ENCODE results near the gene NKTR. TPM values are rescaled to one million over a fixed set of nuclear protein-coding genes. Genes with fewer than 3 reads are reported as not detected.

Gene NKTR
- total RNA-seq, 1 donor from 2014 or later = 80.9 TPM

- peaks cover 39% of the 10 kb centered on the region for H3K4me1 Mint-ChIP-seq
- peaks cover 50% of the 10 kb centered on the region for H3K36me3 Mint-ChIP-seq (ENCODE audit: low read depth)
- no peaks in the 10 kb centered on the region for H3K27me3 Mint-ChIP-seq
- no peak overlapping the region for H3K27ac Mint-ChIP-seq
- H3K9me3 Mint-ChIP-seq = no peaks in the 10 kb centered on the region
- intact Hi-C loops (cut with micrococcal nuclease) = no loop called here
- H3K4me3 Mint-ChIP-seq = no peak overlapping the region
- DNase-seq = no peak
Observed at GRCh38 chr3:42605546-42606173, 5.2 kb downstream of the NKTR start.

GRCh38 chr3:42608581-42608980 is 8.1 kb downstream of the NKTR start:
- H3K4me3 Mint-ChIP-seq = no peak overlapping the region
- H3K27ac Mint-ChIP-seq = no peak overlapping the region
- intact Hi-C loops (cut with micrococcal nuclease) = no loop called here

GRCh38 chr3:42610976-42611375 is 10.5 kb downstream of the NKTR start:
- peaks cover 39% of the 10 kb centered on the region for H3K36me3 Mint-ChIP-seq (ENCODE audit: low read depth)
- H3K4me1 Mint-ChIP-seq = peaks cover 35% of the 10 kb centered on the region
- no peak overlapping the region for H3K4me3 Mint-ChIP-seq
- no peak for DNase-seq
- no peaks in the 10 kb centered on the region for H3K9me3 Mint-ChIP-seq
- no peaks in the 10 kb centered on the region for H3K27me3 Mint-ChIP-seq
- intact Hi-C loops (cut with micrococcal nuclease) = no loop called here
- no peak overlapping the region for H3K27ac Mint-ChIP-seq

More at GRCh38 chr3:42608581-42608980, 8.1 kb downstream of the NKTR start:
- no peak for DNase-seq
- Mint-ChIP-seq H3K4me1 (peaks cover 44% of the 10 kb centered on the region), H3K27me3 (no peaks in the 10 kb centered on the region), H3K9me3 (no peaks in the 10 kb centered on the region), H3K36me3 (ENCODE audit: low read depth) (peaks cover 51% of the 10 kb centered on the region)

GRCh38 chr3:42612217-42612616 is 11.7 kb downstream of the NKTR start:
- Mint-ChIP-seq H3K27ac (no peak overlapping the region), H3K4me1 (peaks cover 36% of the 10 kb centered on the region), H3K27me3 (no peaks in the 10 kb centered on the region), H3K4me3 (no peak overlapping the region), H3K9me3 (no peaks in the 10 kb centered on the region), H3K36me3 (ENCODE audit: low read depth) (peaks cover 34% of the 10 kb centered on the region)
- intact Hi-C loops (cut with micrococcal nuclease) = no loop called here
- no peak for DNase-seq

GRCh38 chr3:42612928-42613327 is 12.4 kb downstream of the NKTR start:
- Mint-ChIP-seq H3K4me1 (peaks cover 35% of the 10 kb centered on the region), H3K27ac (no peak overlapping the region), H3K27me3 (no peaks in the 10 kb centered on the region), H3K9me3 (no peaks in the 10 kb centered on the region), H3K36me3 (ENCODE audit: low read depth) (peaks cover 28% of the 10 kb centered on the region), H3K4me3 (no peak overlapping the region)
- no peak for DNase-seq
- intact Hi-C loops (cut with micrococcal nuclease) = no loop called here

GRCh38 chr3:42613462-42613861 is 13.0 kb downstream of the NKTR start:
- no peaks in the 10 kb centered on the region for H3K27me3 Mint-ChIP-seq
- no peak for DNase-seq
- intact Hi-C loops (cut with micrococcal nuclease) = no loop called here
- peaks cover 28% of the 10 kb centered on the region for H3K36me3 Mint-ChIP-seq (ENCODE audit: low read depth)
- peaks cover 35% of the 10 kb centered on the region for H3K4me1 Mint-ChIP-seq
- no peak overlapping the region for H3K27ac Mint-ChIP-seq
- no peaks in the 10 kb centered on the region for H3K9me3 Mint-ChIP-seq
- no peak overlapping the region for H3K4me3 Mint-ChIP-seq

GRCh38 chr3:42631620-42632019 is 31.1 kb downstream of the NKTR start:
- peaks cover 12% of the 10 kb centered on the region for H3K4me1 Mint-ChIP-seq
- H3K9me3 Mint-ChIP-seq = no peaks in the 10 kb centered on the region
- H3K27me3 Mint-ChIP-seq = no peaks in the 10 kb centered on the region
- H3K27ac Mint-ChIP-seq = no peak overlapping the region
- H3K4me3 Mint-ChIP-seq = no peak overlapping the region
- no peak for DNase-seq
- H3K36me3 Mint-ChIP-seq (ENCODE audit: low read depth) = peaks cover 48% of the 10 kb centered on the region
- intact Hi-C loops (cut with micrococcal nuclease) = no loop called here

GRCh38 chr3:42632146-42632545 is 31.7 kb downstream of the NKTR start:
- Mint-ChIP-seq H3K36me3 (ENCODE audit: low read depth) (peaks cover 46% of the 10 kb centered on the region), H3K9me3 (no peaks in the 10 kb centered on the region), H3K27me3 (no peaks in the 10 kb centered on the region), H3K4me3 (no peak overlapping the region), H3K27ac (no peak overlapping the region), H3K4me1 (peaks cover 12% of the 10 kb centered on the region)
- DNase-seq = no peak
- intact Hi-C loops (cut with micrococcal nuclease) = no loop called here

GRCh38 chr3:42633544-42633943 is 33.1 kb downstream of the NKTR start:
- H3K4me3 Mint-ChIP-seq = no peak overlapping the region
- peaks cover 9% of the 10 kb centered on the region for H3K4me1 Mint-ChIP-seq
- intact Hi-C loops (cut with micrococcal nuclease) = no loop called here
- DNase-seq = no peak
- H3K27me3 Mint-ChIP-seq = no peaks in the 10 kb centered on the region
- no peak overlapping the region for H3K27ac Mint-ChIP-seq
- peaks cover 40% of the 10 kb centered on the region for H3K36me3 Mint-ChIP-seq (ENCODE audit: low read depth)
- H3K9me3 Mint-ChIP-seq = no peaks in the 10 kb centered on the region

GRCh38 chr3:42635111-42635510 is 34.6 kb downstream of the NKTR start:
- no peaks in the 10 kb centered on the region for H3K9me3 Mint-ChIP-seq
- H3K36me3 Mint-ChIP-seq (ENCODE audit: low read depth) = peaks cover 33% of the 10 kb centered on the region
- DNase-seq = no peak
- peaks cover 9% of the 10 kb centered on the region for H3K4me1 Mint-ChIP-seq
- no peak overlapping the region for H3K4me3 Mint-ChIP-seq
- peak overlapping the region; percentile 46 for H3K27ac Mint-ChIP-seq
- H3K27me3 Mint-ChIP-seq = no peaks in the 10 kb centered on the region
- intact Hi-C loops (cut with micrococcal nuclease) = no loop called here

GRCh38 chr3:42637001-42637400 is 36.5 kb downstream of the NKTR start:
- Mint-ChIP-seq H3K4me3 (no peak overlapping the region), H3K4me1 (peaks cover 14% of the 10 kb centered on the region), H3K27ac (no peak overlapping the region), H3K36me3 (ENCODE audit: low read depth) (peaks cover 29% of the 10 kb centered on the region), H3K9me3 (no peaks in the 10 kb centered on the region), H3K27me3 (no peaks in the 10 kb centered on the region)
- DNase-seq = no peak
- intact Hi-C loops (cut with micrococcal nuclease) = no loop called here

GRCh38 chr3:42638339-42638842 is 37.9 kb downstream of the NKTR start:
- Mint-ChIP-seq H3K9me3 (no peaks in the 10 kb centered on the region), H3K27me3 (no peaks in the 10 kb centered on the region), H3K27ac (no peak overlapping the region), H3K36me3 (ENCODE audit: low read depth) (peaks cover 35% of the 10 kb centered on the region), H3K4me1 (peaks cover 17% of the 10 kb centered on the region), H3K4me3 (no peak overlapping the region)
- intact Hi-C loops (cut with micrococcal nuclease) = loop anchor here (1.0 to 2.0 kb wide), 5 partner anchors 14 to 242 kb away; partner anchors contain the start of genes NKTR and ZBTB47
- DNase-seq = peak; percentile 89

GRCh38 chr3:42639192-42639591 is 38.7 kb downstream of the NKTR start:
- DNase-seq = peak; percentile 60
- H3K9me3 Mint-ChIP-seq = no peaks in the 10 kb centered on the region
- no peak overlapping the region for H3K4me3 Mint-ChIP-seq
- peaks cover 35% of the 10 kb centered on the region for H3K36me3 Mint-ChIP-seq (ENCODE audit: low read depth)
- intact Hi-C loops (cut with micrococcal nuclease) = loop anchor here (2.0 kb wide), 2 partner anchors 14 to 242 kb away; partner anchors contain the start of gene ZBTB47
- H3K27ac Mint-ChIP-seq = no peak overlapping the region
- peaks cover 15% of the 10 kb centered on the region for H3K4me1 Mint-ChIP-seq
- no peaks in the 10 kb centered on the region for H3K27me3 Mint-ChIP-seq

GRCh38 chr3:42640129-42640528 is 39.6 kb downstream of the NKTR start:
- DNase-seq = no peak
- intact Hi-C loops (cut with micrococcal nuclease) = loop anchor here (5.0 kb wide), 1 partner anchor 107 kb away; no protein-coding TSS in a partner anchor
- Mint-ChIP-seq H3K27me3 (no peaks in the 10 kb centered on the region), H3K4me3 (no peak overlapping the region), H3K36me3 (ENCODE audit: low read depth) (peaks cover 40% of the 10 kb centered on the region), H3K9me3 (no peaks in the 10 kb centered on the region), H3K4me1 (peaks cover 15% of the 10 kb centered on the region), H3K27ac (peak overlapping the region; percentile 67)
